ENCODE measurements around the gene CHTF8. TPM values are rescaled to one million over a fixed set of nuclear protein-coding genes. Genes with fewer than 3 reads are reported as not detected.

The CHTF8 gene
- total RNA-seq, 4 donors from 2014 or later: 95.8 to 124 (median 104) TPM

- intact Hi-C loops (cut with DNase I): no loop called here
- H3K27me3 ChIP-seq: no peaks in the 10 kb centered on the region
- no peak overlapping the region for H3K4me3 ChIP-seq (replicated peaks in 1 of 3)
- H3K27ac ChIP-seq: no peak overlapping the region
- no peak for DNase-seq
- WGBS, 2 donors: 94 to 95% methylated on average over 7 of the region's 7 CpGs
- peaks cover 25 to 28% of the 10 kb centered on the region in 2 donors for H3K36me3 ChIP-seq
- H3K9me3 ChIP-seq: no peaks in the 10 kb centered on the region
- H3K4me1 ChIP-seq: peaks cover 20 to 40% of the 10 kb centered on the region in 2 donors
- TF ChIP-seq, protein P1, sequence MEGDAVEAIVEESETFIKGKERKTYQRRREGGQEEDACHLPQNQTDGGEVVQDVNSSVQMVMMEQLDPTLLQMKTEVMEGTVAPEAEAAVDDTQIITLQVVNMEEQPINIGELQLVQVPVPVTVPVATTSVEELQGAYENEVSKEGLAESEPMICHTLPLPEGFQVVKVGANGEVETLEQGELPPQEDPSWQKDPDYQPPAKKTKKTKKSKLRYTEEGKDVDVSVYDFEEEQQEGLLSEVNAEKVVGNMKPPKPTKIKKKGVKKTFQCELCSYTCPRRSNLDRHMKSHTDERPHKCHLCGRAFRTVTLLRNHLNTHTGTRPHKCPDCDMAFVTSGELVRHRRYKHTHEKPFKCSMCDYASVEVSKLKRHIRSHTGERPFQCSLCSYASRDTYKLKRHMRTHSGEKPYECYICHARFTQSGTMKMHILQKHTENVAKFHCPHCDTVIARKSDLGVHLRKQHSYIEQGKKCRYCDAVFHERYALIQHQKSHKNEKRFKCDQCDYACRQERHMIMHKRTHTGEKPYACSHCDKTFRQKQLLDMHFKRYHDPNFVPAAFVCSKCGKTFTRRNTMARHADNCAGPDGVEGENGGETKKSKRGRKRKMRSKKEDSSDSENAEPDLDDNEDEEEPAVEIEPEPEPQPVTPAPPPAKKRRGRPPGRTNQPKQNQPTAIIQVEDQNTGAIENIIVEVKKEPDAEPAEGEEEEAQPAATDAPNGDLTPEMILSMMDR (IDR thresholded peaks at IDR 0.05): no peak
- TF ChIP-seq POLR2A (IDR thresholded peaks at IDR 0.05): no peak
Measured at GRCh38 chr16:69113216-69113615, 19.2 kb downstream of the CHTF8 start.

GRCh38 chr16:69112285-69113129 lies 19.9 kb downstream of the CHTF8 start:
- Histone ChIP-seq H3K36me3 (peaks cover 18 to 25% of the 10 kb centered on the region in 2 donors), H3K4me1 (peaks cover 27 to 47% of the 10 kb centered on the region in 2 donors), H3K27ac (peak overlapping the region in 2 of 3 donors; percentile 43 to 52), H3K27me3 (no peaks in the 10 kb centered on the region), H3K4me3 (replicated peaks in 1 of 3) (no peak overlapping the region), H3K9me3 (no peaks in the 10 kb centered on the region)
- WGBS, 2 donors: 43 to 60% methylated on average over 6 of the region's 6 CpGs
- DNase-seq: peak; percentile 42 to 45
- no peak for TF ChIP-seq POLR2A (IDR thresholded peaks at IDR 0.05)
- TF ChIP-seq, protein P1 (IDR thresholded peaks at IDR 0.05): peak; percentile 15 to 66 (median 37)
- intact Hi-C loops (cut with DNase I): no loop called here

GRCh38 chr16:69111876-69112230 lies 20.5 kb downstream of the CHTF8 start:
- no peak for TF ChIP-seq POLR2A (IDR thresholded peaks at IDR 0.05)
- TF ChIP-seq, protein P1 (IDR thresholded peaks at IDR 0.05): no peak
- Histone ChIP-seq H3K27ac (peak overlapping the region in 2 of 3 donors; percentile 43 to 52), H3K9me3 (no peaks in the 10 kb centered on the region), H3K36me3 (peaks cover 18 to 25% of the 10 kb centered on the region in 2 donors), H3K27me3 (no peaks in the 10 kb centered on the region), H3K4me3 (replicated peaks in 1 of 3) (no peak overlapping the region), H3K4me1 (peaks cover 33 to 48% of the 10 kb centered on the region in 2 donors)
- peak; percentile 49 to 63 for DNase-seq
- intact Hi-C loops (cut with DNase I): no loop called here
- 56 to 74% methylated on average over 5 of the region's 5 CpGs for WGBS, 2 donors

DNA sequence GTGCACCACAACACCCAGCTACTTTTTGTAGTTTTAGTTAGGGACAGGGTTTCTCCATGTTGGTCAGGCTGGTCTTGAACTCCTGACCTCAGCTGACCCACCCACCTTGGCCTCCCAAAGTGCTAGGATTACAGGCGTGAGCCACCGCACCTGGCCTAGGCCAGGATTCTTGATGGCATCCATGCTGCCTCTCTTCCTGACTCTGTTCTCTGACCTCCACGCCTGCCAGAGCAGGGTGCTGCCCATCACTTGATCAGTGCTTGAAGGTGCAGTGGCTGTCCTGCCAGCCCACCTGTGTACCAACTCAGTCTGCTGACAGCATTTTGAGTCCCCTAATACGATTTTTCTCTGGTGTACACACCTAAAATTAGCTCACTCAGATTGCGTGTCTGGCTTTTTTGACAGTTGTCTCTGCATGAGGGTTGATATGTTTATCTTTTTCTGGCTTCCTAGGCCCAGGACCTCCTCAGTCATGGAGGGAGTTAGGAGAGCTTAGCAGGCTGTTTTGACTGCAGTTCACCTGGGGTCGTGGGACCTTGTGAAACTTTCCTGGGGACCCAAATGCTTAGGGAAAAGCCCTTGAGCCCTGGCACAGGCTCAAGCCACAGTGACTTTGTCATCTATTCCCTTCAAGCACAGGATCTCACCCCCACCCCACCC lies 21.0 kb downstream of the CHTF8 start:
- no peak overlapping the region for H3K4me3 ChIP-seq (replicated peaks in 1 of 3)
- TF ChIP-seq, protein P1 (IDR thresholded peaks at IDR 0.05): no peak
- TF ChIP-seq POLR2A (IDR thresholded peaks at IDR 0.05): no peak
- H3K27me3 ChIP-seq: no peaks in the 10 kb centered on the region
- H3K36me3 ChIP-seq: peaks cover 18 to 25% of the 10 kb centered on the region in 2 donors
- H3K4me1 ChIP-seq: peaks cover 38 to 48% of the 10 kb centered on the region in 2 donors
- DNase-seq: no peak
- H3K27ac ChIP-seq: peak overlapping the region in 2 of 3 donors; percentile 43 to 52
- no peaks in the 10 kb centered on the region for H3K9me3 ChIP-seq
- intact Hi-C loops (cut with DNase I): no loop called here
- 76 to 80% methylated on average over 6 of the region's 6 CpGs for WGBS, 2 donors

DNA sequence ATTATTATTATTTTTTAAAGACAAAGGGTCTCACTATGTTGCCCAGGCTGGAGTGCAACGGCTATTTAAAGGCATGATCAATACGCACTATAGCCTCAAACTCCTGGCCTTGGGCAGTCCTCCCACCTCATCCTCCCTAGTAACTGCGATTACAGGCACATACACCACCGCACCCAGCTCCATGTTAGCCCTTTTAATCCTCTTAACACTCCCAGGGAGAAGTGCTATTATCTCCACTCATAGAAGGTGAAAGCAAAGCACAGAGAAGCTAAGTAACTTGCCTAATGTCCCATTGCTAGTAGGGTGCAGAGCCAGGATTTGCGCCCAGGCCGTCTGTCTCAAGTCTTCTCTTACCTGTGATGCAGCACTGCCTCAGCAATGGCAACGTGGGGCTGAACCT lies 22.0 kb downstream of the CHTF8 start:
- no peak for DNase-seq
- 87% methylated on average over 7 of the region's 7 CpGs for WGBS, 2 donors
- Histone ChIP-seq H3K9me3 (no peaks in the 10 kb centered on the region), H3K27ac (peak overlapping the region in 1 of 3 donors; percentile 22), H3K4me3 (replicated peaks in 1 of 3) (no peak overlapping the region), H3K36me3 (peaks cover 16 to 22% of the 10 kb centered on the region in 2 donors), H3K4me1 (peaks cover 39 to 47% of the 10 kb centered on the region in 2 donors), H3K27me3 (no peaks in the 10 kb centered on the region)
- intact Hi-C loops (cut with DNase I): no loop called here
- TF ChIP-seq, protein P1 (IDR thresholded peaks at IDR 0.05): no peak
- TF ChIP-seq POLR2A (IDR thresholded peaks at IDR 0.05): no peak

All from thyroid gland (tissue), 4 donors.